HG03159 (cell line): ENCODE data around the gene TPSG1.

Source experiments
- ATAC-seq: cut with Tn5 transposase; IDR thresholded peaks from one replicate; pipeline ENCODE4 v1.9.1; 2021; ENCODE audit warnings: mild to moderate bottlenecking, moderate library complexity; ENCODE audit not compliant: unreplicated experiment

Gene TPSG1

DNA sequence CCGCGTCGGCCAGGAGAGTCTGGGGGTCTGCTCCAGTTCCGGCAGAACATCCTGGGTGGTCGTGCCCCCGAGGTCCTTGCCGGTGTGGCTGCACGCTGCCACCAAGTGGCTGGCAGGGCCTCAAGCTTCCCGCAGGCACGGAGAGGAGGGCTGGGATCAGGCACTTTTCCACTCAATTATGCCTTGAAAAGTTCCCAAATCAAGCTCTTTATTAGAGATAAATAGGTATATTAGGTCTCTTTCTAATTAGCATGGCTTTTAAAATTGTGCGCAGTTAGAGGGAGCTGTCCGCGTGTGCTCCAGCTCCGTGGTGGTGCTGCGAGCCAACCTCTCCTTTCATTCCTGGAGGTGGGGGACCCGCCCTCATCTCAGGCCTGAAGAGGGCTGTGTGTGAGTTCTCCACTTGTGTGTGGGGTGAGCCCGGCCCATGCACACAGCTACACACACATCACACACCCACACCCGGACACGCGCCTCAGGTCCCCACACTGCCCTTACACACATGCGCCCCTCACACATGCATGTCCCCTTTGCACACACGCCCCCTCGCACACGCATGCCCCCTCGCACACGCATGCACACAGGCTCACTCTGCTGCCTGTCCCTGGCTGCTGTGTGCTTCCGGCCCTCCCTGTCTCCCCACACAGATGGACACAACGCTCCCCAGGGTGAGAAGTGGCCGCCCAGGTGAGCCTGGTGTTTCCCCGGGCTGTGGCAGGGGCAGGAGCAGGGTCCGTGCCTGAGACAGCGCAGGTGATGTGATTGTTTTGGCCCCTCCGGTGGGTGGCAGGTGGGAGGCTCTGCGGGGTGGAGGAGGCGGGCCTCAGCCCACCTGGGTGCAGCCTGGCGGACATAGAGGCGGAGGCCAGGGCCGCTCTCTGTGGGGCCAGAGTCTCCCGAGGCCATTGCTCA is 43.4 kb downstream of the TPSG1 start:
- no peak for ATAC-seq

DNA sequence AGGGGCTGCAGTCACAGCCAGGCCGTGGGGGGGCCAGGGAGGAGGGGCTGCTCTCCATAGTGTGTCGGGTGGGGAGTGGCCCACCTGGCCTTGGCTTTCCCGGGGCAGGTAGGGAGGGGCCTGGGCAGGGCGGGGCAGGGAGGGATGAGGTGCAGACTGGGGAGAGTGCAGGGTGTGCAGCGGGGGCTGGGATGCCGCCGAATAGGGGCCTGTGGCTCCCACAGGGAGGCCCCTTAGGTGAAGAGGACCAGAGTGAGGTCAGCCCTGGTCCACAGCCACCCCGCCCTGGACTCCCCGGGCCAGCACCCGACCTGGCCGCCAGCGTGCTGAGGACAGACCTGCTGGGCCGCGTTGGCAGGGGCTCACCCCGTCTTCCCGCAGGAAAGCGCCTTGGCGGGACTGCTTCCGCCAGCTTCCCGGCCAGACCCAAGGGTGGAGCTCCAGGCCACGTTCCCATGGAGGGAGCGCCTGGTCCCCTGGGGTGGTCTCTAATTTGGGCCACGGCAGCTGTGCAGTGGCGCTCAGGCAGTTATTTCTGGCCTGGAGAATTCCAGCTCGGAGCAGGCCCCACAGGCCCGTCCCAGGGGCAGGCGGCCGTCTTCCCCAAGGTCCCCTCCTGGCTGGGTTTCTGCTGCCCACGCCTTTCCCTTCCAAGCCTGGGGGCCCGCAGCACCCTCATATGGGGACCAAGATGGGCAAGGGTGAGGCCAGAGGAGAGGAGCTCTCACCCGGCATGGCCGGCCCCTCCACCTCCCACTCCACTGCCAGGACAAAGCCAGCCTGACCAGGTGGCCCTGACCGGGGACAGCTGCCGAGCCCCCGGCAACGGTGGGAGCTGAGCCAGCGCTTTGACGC is 44.3 kb downstream of the TPSG1 start:
- ATAC-seq, result no peak

DNA sequence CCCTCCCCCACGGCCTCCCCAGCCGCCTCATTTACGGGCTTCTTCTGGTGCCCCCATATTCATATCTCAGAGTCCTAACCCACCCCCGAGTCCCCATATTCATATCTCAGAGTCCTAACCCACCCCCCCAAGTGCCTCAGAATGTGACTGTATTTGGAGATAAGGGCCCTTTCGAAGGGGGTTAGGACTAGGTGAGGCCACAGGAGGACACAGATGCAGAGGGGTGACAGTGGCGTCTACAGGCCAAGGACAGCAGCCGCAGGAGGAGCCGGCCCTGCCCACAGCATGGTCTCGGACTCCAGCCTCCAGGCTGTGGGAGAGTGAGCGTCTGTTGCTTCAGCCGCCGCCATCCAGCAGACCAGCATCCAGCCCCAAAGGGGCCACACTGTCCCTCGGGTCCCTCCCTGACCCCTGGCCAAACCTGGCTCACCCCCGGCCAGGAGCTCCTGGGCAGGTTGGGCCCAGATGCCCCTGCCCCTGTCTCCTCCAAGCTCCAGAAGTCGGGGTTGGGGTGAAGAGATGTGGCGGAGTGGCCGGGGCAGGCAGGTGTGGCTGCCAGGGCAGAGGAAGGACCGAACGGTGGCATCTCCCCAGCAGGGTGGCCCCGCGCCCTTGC is 46.7 kb downstream of the TPSG1 start:
- ATAC-seq, result no peak

DNA sequence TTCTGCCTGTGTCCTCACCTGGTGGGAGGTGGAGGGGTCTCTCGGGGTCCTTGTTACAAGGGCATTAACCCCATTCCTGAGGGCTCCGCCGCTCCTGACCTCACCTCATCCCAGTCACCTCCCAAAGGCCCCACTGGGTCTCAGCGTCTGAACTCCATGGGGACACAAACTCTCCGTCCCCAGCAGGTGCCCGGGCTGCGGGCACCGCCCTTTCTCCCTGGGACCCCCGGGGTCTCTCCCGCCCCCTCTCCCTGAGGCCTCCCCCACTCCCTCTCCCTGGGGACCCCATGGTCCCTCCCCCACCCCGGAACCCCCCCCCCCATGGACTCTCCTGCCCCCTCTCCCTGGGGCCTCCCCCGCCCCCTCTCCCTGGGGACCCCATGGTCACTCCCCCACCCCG is 47.3 kb downstream of the TPSG1 start:
- no peak for ATAC-seq

DNA sequence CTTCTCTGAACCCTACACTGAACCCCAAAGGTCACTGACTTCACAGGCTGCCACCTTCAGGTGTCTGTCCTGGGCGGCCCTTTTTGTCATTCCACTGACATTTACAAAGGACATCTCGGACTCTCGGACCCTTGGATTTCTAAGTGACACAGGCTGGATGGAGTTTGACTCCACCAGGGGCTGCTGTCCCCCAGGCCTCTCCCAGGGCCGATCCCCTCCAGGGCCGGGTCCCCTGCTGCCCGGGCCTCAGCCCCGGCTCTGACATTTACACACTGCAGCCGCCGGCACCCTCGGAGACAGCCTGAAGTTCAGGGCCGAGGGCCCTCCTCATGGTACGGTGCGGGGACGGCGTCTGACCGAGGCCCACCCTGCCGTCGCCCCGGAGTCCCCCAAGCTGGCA is 48.0 kb downstream of the TPSG1 start:
- no peak for ATAC-seq

DNA sequence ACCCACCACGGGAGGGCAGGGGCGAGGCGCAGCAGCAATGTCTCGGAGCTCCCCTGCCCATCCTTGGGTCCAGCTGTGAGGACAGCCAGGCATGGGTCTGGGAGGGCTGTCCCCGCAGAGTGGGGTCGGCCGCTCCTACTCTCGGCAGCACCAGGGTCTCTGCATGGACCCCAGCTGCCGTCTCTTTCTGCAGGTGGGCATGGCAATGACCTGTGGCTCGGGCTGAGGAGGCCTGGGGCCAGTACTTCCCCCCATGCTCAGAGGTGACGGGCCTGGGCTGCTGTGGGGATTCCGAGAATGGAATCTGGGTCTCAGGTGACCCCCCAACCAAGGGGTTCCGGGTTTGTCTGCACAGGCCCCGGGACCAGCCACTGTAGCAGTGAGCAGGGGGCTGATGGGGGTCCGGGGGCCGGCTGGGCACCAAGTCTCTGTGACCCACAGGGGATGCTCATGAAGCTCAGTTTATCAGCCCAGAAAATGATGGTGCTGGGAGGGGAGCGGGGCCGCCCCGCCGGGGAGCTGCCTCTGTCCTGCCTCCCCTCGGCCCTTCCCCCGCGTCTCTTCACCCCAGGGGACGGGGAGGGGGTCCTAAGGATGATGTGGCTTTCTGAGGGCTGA is 48.7 kb downstream of the TPSG1 start:
- no peak for ATAC-seq

DNA sequence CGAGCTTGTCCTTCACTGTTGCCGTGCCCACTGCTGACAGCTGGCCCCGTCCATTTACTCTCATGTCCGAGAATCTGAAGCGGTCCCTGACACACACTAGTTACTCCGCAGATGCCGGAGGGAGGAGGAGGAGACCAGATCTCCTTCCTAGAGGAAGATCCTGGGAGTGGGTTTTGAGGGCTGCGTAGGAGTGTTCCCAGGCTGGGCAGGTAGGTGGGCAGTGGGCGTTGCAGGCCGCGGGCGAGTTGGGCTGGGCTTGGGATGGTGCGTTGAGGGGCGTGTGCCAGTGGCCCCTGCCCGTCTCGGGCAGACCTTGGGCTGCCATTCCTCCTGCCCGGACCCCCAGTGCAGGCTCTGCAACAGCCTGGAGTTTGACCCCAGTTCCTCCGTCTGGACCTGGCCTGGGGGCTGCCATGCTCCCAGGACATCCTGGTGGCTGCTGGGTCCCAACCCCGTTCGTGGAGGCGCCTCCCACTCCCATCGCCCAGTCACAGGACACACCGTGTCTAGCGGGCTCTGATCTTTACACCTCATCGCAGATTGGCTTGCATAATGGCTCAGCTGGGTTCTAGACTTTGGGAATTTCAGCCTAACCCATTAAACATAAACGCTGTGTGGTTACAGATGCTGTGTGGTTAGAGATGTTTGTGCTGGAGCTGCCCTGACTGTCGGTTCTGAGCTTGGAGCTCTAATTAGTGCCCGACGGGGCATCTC is 49.3 kb downstream of the TPSG1 start:
- no peak for ATAC-seq

DNA sequence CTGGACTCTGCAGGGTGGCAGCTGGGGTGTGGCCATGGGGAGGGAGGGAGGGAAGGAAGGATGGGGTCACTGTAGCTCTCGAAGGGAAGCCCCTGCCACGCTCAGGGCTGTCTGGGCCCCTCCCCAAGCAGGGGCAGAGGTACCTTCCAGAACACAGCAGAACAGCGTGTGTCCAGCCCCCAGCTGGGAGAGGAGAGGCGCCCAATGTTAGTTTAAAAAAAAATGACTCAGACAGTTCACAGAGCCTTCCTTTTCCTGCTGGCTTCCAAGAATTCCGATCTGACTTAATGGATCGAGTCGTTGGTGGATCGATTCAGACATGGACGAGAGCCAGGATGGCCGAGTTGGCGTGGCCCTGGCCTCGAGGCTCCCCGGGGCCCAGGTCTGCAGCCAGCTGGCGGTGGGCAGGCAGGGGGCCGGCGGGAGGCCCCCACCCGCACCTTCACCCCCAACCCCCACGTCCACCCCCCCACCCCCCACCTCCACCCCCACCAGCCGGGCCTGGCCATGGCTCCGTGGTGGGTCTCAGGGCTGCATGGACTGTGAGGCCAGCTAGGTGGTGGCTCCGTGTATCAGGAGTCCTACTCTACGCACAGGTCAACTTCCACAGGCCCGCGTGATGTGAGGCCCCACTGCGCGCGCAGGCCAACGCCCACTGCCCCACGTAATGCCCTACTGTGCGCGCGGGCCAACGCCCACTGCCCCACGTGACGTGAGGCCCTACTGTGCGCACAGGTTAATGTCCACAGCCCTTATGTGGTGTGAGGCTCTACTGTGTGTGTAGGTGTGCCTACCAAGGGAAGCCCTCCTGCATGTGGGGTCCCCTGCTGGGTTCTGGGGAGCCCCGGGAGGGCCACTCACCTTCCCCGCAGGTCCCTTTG is 50.4 kb downstream of the TPSG1 start:
- no peak for ATAC-seq

DNA sequence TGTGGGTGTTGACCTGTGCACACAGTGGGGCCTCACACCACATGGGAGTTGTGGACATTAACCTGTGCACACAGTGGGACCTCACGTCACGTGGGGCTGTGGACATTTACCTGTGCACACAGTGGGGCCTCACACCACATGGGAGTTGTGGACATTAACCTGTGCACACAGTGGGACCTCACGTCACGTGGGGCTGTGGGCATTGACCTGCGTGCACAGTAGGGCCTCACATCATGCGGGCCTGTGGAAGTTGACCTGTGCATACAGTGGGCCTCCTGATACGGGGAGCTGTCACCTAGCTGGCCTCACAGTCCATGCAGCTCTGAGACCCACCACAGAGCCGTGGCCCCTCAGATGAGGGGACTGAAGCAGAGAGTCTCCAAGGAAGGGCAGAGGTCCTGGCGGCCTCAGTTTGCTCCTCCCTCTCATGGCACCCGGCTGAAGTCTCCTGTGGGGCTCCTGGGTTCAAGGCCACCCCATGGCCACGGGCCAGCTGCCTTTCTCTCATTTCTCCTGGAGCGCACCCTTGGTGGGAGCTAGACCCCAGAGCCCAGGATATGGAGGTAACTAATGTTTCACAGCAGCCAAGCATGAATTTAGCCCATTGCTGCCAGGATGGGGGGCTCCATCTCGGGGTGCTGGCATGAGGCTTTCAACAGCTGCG is 51.1 kb downstream of the TPSG1 start:
- ATAC-seq, result no peak

DNA sequence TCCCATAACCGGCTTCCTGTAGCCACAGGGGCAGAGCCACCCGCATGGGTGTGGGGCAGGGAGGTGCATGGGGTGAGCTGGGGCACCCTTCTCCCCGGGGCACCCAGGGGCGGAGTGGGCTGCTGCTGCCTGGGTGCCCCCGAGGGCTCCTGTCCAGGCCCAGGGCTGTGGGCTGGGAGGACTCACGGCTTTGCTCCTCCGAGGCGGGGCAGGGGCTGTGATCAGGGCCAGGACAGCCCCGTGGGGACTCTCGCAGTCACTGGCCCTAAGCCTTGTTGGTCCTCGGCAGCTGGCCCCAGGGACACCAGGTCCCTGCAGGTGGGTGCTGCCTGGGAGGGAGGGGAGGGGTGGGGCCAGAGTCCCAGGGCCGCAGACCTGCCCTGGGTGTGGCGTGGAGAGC is 52.4 kb downstream of the TPSG1 start:
- ATAC-seq, result no peak

DNA sequence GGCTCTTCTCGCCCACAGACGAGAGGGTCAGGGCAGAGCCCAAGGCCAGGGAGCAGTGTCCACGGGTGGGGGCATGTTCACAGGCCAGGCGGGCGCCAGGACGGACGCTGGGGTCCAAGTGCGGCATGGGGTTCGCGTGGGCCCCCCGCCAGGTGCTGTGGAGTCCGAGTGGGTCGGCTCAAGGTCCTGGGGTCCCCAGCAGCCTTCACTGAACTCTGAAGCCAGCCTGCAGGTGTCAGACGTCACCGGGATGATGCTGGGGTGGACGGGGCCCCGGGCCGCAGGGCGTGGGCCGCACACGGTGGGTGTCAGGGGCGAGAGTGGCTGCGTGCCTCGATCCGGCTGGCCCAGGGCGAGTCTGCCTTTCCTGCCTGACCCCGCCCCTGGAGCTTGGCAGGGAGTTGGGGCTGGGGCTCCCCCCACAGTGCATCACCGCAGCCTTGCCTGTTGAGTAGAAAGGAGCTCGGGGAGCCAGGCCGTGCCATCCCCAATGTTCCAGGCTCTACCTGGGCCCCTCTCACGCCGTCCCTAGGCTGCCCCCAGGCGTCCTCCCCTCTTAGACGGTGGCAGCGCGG is 53.1 kb downstream of the TPSG1 start:
- no peak for ATAC-seq
